WERI-Rb-1 (cell line): Measurements from ENCODE around the gene NLRC4.

Source experiments
- DNase-seq: peaks from one replicate; pipeline ENCODE4 v3.0.0-alpha.2; 2020
- H3K27ac ChIP-seq: fragments of 250-450 bp; sonication (Bioruptor Pico); 2 replicates; pipeline ENCODE4 v1.5.1; 2020; ENCODE audit warnings: mild to moderate bottlenecking, moderate library complexity
- H3K27me3 ChIP-seq: fragments of 250-450 bp; sonication (Bioruptor Pico); 2 replicates; pipeline ENCODE4 v1.5.1; 2021; ENCODE audit warnings: mild to moderate bottlenecking, low read depth, moderate library complexity; ENCODE audit not compliant: insufficient read depth, severe bottlenecking
- H3K36me3 ChIP-seq: fragments of 250-450 bp; sonication (Bioruptor Pico); 2 replicates; pipeline ENCODE4 v1.5.1; 2020; ENCODE audit warnings: mild to moderate bottlenecking, moderate library complexity
- H3K4me3 ChIP-seq: 2 replicates; pipeline ENCODE4 v1.5.1; 2011; ENCODE audit warnings: low read depth, mild to moderate bottlenecking, control low read depth, low read length
- H3K9me3 ChIP-seq: fragments of 250-450 bp; sonication (Bioruptor Pico); 2 replicates; pipeline ENCODE4 v1.5.1; 2021; ENCODE audit warnings: mild to moderate bottlenecking, moderate library complexity; ENCODE audit not compliant: severe bottlenecking
- TF ChIP-seq, protein P1 (sequence below): IDR thresholded peaks from 2 replicates; pipeline ENCODE4 v1.5.1; 2011; ENCODE audit warnings: low read depth, mild to moderate bottlenecking, control low read depth, inconsistent platforms, low read length

Gene NLRC4

DNA sequence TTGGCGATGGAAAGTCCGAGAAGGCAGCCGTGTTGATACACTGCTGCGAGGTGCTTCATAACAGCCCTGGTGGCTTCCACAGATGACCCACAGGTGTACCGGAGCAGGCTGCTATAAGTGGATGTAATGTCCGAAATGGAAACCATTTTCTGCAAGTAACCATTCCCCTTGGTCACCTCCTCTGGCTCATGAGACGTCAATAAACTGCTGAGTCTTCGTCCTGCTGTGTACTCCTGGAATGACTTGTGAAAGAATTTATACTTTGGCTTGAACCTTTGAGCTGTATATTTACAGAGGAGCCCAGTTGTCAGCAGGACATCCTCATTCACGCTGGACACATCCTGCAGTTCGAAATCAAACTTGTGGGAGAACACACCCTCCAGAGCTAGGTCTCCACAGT, 14.4 kb downstream of the NLRC4 start:
- Histone ChIP-seq H3K36me3 (no peaks in the 10 kb centered on the region), H3K27ac (no peak overlapping the region), H3K27me3 (no peaks in the 10 kb centered on the region), H3K9me3 (no peaks in the 10 kb centered on the region), H3K4me3 (no peak overlapping the region)
- DNase-seq, result no peak
- TF ChIP-seq, protein P1, sequence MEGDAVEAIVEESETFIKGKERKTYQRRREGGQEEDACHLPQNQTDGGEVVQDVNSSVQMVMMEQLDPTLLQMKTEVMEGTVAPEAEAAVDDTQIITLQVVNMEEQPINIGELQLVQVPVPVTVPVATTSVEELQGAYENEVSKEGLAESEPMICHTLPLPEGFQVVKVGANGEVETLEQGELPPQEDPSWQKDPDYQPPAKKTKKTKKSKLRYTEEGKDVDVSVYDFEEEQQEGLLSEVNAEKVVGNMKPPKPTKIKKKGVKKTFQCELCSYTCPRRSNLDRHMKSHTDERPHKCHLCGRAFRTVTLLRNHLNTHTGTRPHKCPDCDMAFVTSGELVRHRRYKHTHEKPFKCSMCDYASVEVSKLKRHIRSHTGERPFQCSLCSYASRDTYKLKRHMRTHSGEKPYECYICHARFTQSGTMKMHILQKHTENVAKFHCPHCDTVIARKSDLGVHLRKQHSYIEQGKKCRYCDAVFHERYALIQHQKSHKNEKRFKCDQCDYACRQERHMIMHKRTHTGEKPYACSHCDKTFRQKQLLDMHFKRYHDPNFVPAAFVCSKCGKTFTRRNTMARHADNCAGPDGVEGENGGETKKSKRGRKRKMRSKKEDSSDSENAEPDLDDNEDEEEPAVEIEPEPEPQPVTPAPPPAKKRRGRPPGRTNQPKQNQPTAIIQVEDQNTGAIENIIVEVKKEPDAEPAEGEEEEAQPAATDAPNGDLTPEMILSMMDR, result no peak

DNA sequence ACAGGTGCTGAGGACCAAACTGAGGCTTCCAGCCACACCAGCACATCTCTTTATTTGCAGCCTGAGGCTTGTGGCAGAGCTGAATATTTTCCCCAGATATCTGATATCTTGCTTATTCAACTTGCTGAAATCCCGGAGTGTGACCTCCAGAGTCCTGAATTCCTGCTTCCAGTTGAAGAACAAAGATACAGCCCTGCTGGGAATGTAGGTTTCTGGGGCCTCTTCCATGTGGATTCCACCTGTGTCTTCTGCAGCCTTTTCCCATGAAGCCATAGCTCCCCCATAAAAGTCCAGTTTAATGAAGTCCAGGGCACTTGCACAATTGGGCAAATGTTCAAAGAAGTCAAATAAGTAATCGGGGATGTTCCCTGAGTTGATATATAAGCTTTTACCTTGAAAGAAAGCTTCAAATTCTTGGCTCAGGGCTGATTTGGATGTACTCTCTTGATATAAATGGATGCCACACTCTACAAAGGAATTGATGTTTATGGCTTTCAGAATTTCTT, 14.9 kb downstream of the NLRC4 start:
- Histone ChIP-seq H3K9me3 (no peaks in the 10 kb centered on the region), H3K27me3 (no peaks in the 10 kb centered on the region), H3K4me3 (no peak overlapping the region), H3K27ac (no peak overlapping the region), H3K36me3 (no peaks in the 10 kb centered on the region)
- no peak for DNase-seq
- TF ChIP-seq, protein P1, result no peak

DNA sequence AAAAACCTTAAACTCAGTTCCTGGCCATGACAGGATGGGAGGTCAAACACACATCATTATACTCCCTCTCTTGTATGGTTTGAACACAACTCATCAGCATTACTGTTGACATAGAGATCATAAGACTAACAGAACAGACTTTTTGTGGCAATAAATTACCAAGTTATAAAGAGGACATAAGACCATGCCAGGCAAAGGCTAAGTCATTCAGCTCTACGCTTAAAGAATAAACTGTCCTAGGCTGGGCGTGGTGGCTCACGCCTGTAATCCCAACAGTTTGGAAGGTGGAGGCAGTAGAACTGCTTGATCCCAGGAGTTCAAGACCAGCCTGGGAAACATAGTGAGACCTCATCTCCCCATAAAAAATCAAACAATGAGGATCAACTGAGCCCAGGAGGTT, 16.4 kb downstream of the NLRC4 start:
- TF ChIP-seq, protein P1, result no peak
- H3K36me3 ChIP-seq, result no peaks in the 10 kb centered on the region
- DNase-seq, result no peak
- H3K27me3 ChIP-seq, result no peaks in the 10 kb centered on the region
- H3K27ac ChIP-seq, result no peak overlapping the region
- no peaks in the 10 kb centered on the region for H3K9me3 ChIP-seq
- no peak overlapping the region for H3K4me3 ChIP-seq

DNA sequence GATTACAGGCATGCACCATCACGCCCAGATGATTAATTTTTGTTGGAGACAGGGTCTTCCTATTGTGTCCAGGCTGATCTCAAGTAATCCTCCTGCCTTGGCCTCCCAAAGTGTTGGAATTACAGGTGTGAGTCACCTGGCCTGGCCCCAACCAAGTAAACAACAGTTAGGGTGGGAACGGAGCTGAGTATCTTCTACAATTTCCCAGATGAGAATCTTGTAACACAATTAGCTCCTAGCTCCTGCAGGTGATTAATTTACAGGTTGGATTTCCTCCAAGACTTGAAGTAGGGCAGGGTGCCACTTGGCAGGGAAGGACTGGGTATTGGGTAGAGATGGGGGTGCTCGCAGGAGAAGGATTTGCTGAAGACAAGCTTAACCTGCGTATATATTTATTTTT, 17.8 kb downstream of the NLRC4 start:
- H3K4me3 ChIP-seq, result no peak overlapping the region

DNA sequence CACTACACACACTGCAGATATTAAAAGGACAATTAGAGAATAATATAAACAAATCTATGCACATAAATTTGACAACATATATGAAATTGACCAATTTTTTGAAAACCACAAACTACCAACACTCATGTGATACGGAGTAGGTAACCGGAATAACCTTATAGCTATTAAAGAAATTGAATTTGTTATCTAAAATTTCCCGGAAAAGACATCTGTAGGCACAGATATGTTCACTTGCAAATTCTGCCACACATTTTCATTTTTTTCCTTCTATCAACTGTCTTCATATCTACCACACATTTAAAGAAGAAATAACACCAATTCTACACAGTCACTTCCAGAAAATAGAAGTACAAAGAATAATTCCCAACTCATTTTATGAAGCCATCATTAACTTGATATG, 22.4 kb downstream of the NLRC4 start:
- DNase-seq, result no peak
- TF ChIP-seq, protein P1, result no peak
- H3K9me3 ChIP-seq, result no peaks in the 10 kb centered on the region
- H3K27me3 ChIP-seq, result no peaks in the 10 kb centered on the region
- no peaks in the 10 kb centered on the region for H3K36me3 ChIP-seq
- H3K4me3 ChIP-seq, result no peak overlapping the region
- no peak overlapping the region for H3K27ac ChIP-seq

More for the DNA sequence above, 17.8 kb downstream of the NLRC4 start:
- Histone ChIP-seq H3K36me3 (no peaks in the 10 kb centered on the region), H3K27me3 (no peaks in the 10 kb centered on the region), H3K27ac (no peak overlapping the region), H3K9me3 (no peaks in the 10 kb centered on the region)
- DNase-seq, result no peak
- TF ChIP-seq, protein P1, result no peak

DNA sequence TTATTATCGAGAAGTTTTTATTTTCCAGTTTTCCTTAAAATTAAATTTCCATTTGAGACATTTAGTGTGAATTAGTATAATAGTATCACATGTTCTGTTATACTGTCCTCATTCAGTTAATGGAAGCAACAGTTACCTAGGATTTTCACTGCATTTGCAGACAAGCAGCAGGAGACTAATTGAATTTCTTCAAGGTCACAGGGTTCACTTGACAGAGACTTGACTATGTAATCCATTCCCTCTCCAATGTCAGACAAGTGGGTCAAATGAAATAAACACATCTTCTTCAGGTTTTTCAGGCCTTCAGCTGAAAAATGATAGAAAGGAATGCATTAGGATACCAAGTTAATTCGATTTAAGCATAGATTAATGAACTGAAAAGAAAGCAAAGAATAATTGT, 26.7 kb downstream of the NLRC4 start:
- TF ChIP-seq, protein P1, result no peak
- H3K27me3 ChIP-seq, result no peaks in the 10 kb centered on the region
- H3K4me3 ChIP-seq, result no peak overlapping the region
- no peak for DNase-seq
- no peak overlapping the region for H3K27ac ChIP-seq
- no peaks in the 10 kb centered on the region for H3K36me3 ChIP-seq
- no peaks in the 10 kb centered on the region for H3K9me3 ChIP-seq
